Activated CD8-positive, alpha-beta memory T cell treated with anti-CD3 and anti-CD28 coated beads, Interleukin-2, amount 50 U/mL, for 48 hours (primary cell): ENCODE results near the gene SLC6A6.

ENCODE experiments used
- DNase-seq: peaks from one replicate; pipeline ENCODE4 v3.0.0-alpha.2; 2020

SLC6A6 gene

GRCh38 chr3:14372587-14372986 lies 29.8 kb upstream of the SLC6A6 start:
- DNase-seq, result no peak

DNA sequence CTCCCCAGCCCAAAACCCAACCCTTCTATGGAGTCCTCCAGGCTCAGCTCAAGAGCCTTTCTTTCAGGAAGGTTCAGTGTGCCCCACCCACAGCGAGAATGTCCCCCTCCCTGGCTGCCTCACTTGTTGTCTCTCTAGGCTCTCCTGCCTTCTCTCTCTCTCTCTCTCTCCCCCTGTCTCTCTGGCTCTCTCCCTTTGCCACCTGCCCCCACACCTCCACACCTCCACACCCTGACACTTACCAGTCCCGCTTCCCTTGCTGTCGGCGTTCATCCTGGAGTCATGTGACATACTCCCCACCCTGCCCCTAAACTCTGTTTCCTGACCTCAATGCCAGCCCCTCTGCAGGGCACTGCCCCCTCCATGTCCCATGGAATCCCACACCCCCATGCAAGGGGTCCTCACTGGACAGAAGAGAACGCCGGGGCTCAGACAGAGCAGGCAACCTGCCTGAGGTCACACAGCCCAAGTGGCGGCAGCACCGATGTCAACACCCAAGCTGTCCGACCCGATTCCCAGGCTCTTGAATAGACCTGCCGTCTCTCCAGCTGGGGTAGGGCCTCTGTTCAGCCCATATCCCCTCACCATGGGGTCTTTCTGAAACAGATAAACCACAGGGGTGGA lies 28.5 kb upstream of the SLC6A6 start:
- no peak for DNase-seq

DNA sequence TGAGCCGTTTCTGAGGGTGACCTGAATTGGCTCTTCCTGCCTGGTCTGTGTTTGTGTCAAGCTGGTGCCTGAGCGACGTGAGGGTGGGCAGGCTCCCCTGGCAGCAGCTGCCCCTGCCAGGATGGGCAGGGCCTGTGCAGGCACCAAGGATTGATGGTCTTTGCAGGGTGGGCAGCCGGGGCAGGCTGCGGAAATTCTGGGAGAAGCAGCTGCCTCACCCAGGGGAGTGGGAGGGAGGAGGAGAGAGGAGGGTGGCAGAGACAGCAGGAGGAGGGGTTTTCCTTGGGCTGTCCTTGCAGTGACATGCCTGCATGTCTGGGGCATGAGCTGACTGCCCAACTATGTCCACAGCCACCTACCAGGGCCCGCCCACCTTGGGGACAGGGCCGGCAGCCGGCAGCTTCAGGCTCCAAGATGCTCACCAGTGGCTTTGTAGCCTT lies 27.9 kb upstream of the SLC6A6 start:
- DNase-seq, result no peak

DNA sequence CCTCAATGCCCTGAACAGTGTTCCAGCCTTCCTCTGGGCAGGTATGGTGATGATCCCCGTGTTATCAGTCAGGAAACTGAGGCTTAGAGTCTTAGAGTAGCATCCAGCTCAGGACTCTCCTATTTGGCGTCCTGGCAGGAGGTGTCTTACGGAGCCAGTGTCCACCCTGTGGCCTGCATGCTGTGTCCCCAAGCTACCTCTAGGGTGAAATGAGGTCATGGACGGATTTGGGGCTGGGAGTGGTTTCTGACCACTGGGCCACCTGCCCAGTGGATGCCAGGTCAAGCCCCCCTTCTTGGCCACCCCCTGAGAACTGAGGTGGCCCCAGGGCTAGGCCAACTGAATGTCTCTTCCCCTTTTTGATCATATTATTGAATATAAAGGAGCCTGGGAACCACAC lies 27.2 kb upstream of the SLC6A6 start:
- no peak for DNase-seq

- DNase-seq, result no peak
Observed at GRCh38 chr3:14376348-14377043, 25.9 kb upstream of the SLC6A6 start.

GRCh38 chr3:14377044-14377837 lies 25.2 kb upstream of the SLC6A6 start:
- DNase-seq, result no peak

DNA sequence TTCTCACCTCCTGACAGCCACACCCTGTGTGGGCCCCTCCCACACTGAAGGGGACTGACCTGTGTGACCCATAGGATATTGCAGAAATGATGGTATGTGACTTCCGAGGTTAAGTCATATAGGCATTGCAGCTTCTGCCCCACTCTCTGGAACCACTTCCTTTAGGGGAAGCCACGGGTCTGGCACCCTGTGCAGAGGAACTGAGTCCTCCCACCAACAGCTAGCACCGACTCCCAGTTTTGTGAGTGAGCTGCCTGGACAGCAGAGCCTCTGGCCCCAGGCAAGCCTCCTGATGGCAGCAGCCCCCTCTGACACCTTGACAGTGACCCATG lies 24.6 kb upstream of the SLC6A6 start:
- DNase-seq, result peak; percentile 59

DNA sequence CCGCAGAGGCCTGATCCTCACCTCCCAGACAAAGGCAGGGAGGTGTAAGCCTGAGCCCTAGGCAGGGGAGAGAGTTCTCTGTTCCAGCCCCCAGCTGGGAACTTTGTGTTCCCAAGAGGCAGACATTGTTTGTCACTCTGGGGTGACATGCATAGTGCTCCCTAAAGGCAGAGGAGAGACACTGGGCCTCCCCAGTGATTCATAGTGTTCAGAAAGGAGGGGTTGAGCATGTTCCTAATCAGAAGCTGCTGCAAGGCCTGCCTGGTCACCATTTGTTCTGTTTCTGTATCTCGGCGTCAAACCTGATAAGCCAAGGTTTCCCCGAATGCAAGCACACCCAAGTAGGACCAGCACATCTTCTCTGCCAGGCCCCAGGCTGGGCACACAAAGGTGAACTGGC lies 24.0 kb upstream of the SLC6A6 start:
- DNase-seq, result no peak

DNA sequence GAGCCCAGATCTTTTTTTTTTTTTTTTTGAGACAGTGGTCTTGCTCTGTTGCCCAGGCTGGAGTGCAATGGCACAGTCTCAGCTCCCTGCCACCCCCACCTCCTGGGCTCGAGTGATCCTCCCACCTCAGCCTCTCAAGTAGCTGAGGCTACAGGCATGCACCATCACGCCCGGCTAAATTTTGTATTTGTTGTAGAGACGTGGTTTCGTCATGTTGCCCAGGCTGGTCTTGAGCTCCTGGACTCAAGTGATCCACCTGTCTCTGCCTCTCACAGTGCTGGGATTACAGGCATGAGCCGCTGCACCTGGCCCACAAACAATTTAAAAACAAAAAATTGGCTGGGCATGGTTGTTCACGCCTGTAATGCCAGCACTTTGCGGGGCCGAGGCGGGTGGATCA lies 22.6 kb upstream of the SLC6A6 start:
- DNase-seq, result no peak

GRCh38 chr3:14386254-14386653 lies 16.2 kb upstream of the SLC6A6 start:
- DNase-seq, result no peak

- no peak for DNase-seq
Observed at GRCh38 chr3:14388201-14388600, 14.2 kb upstream of the SLC6A6 start.

- DNase-seq, result no peak
Observed at GRCh38 chr3:14389166-14389606, 13.2 kb upstream of the SLC6A6 start.

DNA sequence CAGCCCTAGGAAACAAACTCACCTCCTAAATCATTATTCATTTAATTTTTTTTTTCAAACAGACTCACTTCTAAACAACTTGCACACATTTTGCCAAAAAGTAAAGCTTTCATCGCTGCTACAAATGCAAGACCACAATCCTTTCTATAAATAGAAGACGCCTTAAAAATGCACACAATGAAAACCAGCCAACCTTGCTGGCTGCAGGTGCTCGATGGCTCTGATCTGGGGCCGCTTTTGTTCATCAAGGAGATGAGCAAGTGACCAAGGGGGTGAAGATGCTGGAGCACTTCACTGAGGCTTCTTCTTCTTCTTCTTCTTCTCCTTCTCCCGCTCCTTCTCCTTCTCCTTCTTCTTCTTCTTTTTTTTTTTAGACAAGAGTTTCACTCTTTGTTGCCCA lies 12.7 kb upstream of the SLC6A6 start:
- no peak for DNase-seq

DNA sequence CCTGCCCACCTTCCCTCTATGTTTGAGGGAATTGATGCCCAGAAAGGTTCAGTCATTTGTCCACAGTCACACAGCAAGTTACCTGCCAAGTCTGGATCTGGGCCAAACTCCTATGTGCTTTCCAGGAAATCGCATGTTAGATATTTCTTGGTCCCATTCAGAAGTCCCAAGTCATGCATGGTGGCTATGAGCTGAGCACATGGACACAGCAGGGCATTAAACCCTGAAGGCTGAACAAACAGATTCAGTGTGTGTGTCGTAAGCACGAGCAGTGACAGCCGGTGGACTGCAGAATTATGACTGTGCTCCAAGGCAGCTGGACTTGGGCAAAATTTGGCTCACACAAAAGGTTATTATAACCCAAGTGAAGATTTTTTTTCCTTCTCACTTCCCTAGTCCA lies 11.4 kb upstream of the SLC6A6 start:
- DNase-seq, result no peak

DNA sequence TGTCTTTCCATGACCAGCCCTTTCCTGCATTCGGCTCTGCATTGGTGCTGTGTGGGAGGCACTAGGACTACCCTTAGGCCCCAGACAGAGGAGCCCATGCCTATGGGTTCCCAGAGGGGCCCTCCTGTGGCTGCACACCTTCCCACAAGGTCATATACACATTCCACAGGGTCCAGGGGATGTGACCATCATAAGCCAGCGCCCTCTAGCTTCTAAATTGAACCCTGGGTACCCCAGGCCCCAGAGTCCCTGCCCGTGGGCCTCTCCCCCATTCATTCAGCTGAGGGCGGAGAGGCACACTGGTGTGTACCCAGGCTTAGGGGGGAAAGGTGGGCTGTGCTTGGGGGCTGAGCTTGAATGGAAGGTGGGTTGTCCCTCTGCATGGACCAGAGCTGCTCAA lies 10.2 kb upstream of the SLC6A6 start:
- DNase-seq, result no peak

GRCh38 chr3:14392803-14393319 lies 9.5 kb upstream of the SLC6A6 start:
- no peak for DNase-seq

DNA sequence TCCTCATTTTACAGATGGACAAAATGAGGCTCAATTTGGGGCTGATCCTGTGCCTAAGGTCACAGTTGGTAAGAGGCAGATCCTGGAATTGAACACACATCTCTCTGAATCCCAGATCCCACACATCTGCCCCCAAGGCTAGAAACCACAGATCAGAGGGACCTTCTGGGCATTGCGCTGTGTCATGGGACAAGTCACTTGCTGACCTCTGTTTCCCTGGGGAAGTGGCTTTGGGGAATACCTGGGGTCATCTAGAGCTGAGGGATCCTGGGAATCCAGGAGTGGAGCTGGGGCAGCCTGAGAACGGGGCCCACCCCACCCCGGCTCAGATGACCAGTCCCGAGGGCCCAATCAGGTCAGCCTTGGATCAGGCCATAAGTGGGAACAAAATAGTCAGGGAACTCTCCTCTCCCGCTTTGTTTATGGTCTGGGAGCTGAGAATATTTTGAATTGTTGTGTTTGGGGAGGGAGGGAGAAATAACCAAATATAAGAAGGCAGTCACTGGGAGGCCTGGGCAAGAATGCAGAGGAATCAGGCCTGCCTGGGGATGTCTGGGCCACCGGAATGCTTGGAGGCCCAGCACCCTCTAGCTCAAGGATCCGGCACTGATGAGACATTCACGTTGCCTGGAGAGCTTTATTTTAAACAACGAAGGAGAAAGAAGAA lies 8.8 kb upstream of the SLC6A6 start:
- DNase-seq, result no peak

GRCh38 chr3:14396031-14396692 lies 6.2 kb upstream of the SLC6A6 start:
- DNase-seq, result no peak

- no peak for DNase-seq
Observed at GRCh38 chr3:14397046-14397445, 5.4 kb upstream of the SLC6A6 start.

GRCh38 chr3:14397531-14397930 lies 4.9 kb upstream of the SLC6A6 start:
- DNase-seq, result no peak

DNA sequence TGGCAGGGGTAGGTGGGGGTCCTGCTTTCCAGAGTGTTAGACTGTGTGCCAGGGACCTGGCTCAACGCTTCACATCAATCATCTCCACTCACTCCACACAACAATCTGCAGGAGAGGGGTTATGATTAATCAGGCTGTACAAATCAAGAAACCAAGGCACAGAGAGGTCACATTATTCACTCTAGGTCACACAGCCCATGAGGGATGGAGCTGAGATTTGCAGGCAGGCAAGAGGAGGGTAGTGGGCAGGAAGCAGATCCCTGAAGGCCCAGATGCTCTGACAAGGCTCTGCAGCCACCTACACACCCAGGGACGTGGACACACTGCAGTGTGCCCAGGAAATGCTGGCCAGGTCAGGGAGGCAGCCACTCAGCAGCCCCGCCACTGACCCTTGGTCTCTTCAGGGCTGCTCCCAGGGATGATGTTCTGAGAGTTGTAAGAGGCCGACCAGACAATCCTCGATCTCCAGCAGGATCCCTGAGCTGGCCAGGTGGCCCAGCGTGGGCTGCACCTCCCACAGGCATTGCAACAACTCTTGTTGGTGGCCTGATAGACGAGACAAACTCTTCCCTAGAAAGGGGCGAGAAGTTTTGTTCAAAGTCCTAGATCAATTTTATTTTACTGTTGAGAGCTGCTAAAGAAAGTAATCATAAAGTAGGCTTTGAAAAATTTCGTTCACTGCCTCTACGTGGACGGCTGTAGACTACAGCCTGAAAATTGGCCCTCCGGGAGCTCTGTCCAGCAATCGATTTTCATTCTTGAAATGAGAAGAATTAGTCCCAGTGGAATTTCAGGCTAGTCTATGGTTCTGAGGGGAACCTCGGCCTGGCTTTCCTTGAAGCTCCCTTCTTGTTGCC lies 4.2 kb upstream of the SLC6A6 start:
- DNase-seq, result no peak

DNA sequence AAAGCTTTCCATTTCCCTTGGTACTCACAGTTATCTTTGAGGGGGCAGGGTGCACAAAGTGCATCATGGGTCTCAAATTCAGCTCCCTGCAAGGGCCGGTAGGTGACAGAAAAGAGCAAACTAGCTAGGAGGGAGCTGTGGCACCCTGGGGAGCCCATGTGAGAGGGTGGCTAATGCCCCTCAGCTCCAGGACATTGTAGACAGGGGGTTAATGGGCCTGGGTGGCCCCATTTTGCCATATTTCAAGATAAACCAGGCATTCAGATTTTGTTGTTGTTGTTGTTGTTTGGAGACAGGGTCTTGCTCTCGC lies 3.7 kb upstream of the SLC6A6 start:
- DNase-seq, result no peak
